GM19395 (cell line): Measurements from ENCODE around the gene PDE4DIP.
"Not testable (repeated sequence)": the region's sequence is repeated elsewhere in the genome, so short reads cannot be mapped to it uniquely, and the experiment has no call there.

Experiments used
- ATAC-seq: cut with Tn5 transposase; IDR thresholded peaks from one replicate; pipeline ENCODE4 v1.9.1; 2021; ENCODE audit warnings: mild to moderate bottlenecking, moderate library complexity; ENCODE audit not compliant: unreplicated experiment

PDE4DIP gene

DNA sequence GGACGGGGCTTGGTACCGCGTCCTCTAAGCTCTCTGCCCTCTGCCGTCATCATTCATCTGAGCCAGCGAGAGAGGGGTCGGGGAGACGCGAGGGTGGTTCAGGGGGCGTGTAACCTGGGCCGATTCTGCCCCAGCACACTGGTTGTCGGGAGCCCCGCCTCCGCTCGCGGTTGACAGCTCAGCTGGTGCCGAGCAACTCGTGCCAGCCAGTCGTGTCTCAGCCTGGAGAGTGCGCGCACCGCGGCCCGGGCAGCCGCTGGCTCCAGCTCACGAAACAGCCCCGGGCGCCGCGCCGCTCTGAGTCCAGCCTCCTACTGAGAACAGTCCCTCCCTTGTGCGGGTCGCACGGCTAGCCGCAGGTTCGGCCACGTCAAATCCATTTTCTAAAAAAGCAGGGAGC lies at the start of gene PDE4DIP:
TSS of gene PDE4DIP (plus strand) at position 209 of the 400 bp plus-strand sequence. CDS start 347 bp downstream, outside the sequence.
- ATAC-seq: not testable (repeated sequence)

DNA sequence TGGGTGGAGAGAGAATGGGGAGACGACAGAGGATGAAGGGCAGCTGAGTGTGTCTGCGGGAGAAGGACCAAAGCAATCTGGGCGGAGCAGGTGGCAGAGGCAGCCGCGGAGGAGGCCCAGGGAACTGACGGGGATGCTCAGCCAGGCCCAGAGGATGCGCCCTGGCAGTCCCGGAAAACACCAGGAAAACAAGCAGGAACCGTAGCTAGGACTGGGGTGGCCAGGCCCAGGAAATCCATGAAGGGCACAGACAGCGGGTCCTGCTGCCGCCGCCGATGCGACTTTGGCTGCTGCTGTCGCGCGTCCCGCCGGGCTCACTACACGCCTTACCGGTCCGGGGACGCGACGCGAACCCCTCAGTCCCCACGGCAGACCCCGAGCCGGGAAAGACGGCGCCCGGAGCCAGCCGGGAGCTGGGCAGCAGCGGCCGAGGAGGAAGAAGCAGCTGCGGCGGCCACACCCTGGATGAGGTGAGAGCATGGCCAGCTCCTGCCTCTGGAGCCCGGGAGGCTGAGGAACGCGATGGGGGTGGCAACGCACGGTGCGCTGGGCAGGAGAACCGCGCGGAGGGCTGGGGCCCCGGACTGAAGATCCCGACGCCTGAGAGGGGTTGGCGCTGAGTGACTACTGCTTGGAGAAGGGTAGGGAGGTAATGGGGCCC lies 35.8 kb upstream of the PDE4DIP start:
- not testable (repeated sequence) for ATAC-seq

DNA sequence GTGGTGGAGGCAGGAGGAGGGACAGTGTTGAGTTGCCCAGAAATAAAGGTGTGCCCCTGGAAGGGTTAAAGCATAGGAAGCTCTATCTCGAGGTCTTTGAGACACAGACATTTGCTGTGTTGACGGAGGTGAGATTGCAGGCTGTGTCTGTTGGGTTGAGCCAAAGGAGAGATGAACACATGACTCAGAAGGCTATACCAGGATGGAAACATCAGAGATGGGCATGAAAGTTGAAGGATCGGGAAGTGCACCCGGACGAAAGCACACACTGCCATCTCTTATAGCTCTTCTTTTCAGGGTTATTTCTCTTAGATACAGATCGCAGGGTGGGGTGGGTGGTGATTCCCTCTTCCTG lies 35.3 kb upstream of the PDE4DIP start:
- not testable (repeated sequence) for ATAC-seq

DNA sequence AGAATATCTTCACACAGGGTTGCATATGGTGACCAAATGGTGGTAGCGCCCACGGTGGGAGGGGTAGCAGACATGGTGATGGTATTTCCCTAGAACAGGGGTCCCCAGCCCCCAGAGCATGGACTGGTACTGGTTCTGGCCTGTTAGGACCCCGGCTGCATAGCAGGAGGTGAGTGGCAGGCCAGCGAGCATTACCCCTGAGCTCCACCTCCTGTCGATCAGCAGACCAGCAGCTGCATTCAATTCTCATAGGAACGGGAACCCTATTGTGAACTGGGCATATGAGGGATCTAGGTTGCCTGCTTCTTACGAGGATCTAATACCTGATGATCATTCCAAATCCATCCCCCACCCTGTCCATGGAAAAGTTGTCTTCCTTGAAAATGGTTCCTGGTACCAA lies 22.0 kb upstream of the PDE4DIP start:
- not testable (repeated sequence) for ATAC-seq

DNA sequence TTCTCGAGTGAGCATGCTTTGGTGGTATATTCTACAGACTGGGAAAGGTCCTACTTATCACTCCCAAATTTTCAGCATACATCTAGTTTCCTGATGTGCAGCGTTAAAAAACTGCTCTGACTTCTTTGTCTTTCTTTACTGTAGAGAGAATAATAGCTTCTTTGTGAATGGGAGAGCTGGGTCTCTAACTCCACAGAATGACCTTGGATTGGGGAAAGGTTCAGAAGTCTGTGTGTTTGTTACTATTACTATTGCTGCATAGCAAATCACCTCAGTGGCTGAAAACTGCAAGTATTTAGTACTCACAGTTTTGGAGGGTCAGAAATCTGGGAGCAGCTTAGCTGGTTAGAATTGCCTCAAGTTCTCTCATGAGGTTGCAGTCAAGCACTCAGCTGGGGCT lies 20.4 kb upstream of the PDE4DIP start:
- not testable (repeated sequence) for ATAC-seq

DNA sequence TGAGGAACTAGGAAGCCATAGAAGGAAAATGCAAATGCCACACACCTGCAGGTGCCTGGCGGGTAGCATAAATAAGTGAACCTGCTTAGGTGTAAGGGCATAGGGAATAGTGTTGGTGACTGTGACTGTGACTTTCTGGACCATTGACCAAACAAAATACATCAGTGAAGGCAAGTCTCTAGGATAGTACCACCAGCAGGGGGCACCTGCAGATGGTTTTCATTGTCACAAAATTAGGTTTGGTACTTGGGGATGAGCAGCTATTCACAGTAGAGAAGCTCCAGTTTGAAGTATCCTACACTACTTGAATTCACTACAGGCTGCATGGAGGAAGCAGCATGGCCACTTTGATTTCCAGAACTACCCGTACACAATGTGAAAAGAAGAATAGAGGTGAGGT lies 19.2 kb upstream of the PDE4DIP start:
- ATAC-seq: not testable (repeated sequence)

DNA sequence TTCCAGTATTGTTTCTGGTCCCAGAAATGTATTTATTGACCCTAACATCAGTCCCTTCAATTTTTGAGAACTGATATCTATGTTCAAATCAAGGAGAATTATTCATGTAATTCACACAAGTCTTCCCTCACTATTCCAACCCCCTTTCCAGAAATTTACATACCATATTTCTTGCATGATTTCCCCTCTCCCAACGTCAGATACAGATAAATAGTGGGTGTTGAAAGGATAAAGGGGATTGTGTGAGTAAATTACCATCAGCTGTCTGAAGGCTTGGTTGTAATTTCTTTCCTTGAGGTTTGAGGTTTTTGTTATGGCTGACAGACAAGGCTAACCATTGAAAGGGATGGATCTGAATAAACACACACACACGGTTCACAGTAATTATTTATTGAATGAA lies 15.7 kb upstream of the PDE4DIP start:
- ATAC-seq: not testable (repeated sequence)

DNA sequence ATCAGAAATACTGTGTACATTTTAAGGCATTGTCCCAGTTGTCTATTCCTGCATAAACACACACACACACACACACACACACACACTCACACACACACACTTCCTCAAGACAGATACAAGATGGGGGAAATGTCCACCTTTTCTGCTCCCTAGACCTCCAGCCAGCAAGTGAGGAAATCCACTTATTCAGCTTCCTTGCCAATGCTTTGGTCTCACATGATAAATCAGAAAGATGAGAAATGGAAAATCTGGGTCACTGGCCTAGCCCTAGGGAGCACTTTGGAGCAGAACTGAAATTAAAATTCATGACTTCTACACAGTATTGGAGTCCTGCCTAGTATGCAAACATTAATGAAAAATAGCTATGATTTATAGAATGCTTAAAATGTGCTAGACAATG lies 15.3 kb upstream of the PDE4DIP start:
- ATAC-seq: not testable (repeated sequence)

DNA sequence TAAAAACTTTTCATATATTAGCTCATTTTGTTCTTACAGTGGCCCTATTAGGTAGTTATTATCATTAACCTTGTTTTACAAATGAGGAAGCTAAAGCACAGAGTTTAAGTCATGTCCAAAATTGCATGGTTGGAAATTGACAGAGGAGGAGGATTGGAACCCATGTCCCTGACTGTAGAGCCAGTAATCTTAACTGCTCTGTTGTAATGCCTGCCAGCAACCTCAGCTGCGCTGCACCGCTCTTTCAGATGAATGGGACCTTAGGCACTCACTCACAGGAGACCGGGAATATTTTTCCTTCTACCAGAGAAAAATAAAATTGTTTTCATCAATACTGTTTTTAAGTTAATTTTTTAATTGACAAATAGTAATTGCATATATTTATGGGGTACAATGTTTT lies 14.9 kb upstream of the PDE4DIP start:
- ATAC-seq: not testable (repeated sequence)

DNA sequence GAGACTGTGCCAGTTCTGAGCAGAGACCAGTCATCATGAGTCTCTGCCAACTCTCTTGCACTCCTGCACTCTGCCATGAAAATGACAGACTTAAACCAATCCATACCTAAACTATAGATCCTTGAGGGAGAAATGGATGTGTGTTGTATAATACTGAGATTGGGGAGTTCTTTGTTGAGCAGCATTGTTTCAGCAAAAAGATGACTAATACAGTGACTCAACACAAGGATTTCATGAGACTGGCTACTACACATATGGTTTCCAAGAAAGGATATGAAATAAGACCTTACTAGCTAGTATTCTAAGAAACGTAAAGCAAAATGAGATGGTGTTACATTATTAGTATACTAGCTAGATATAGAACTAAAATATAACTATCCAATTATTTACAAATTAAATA lies 3.0 kb upstream of the PDE4DIP start:
- not testable (repeated sequence) for ATAC-seq

DNA sequence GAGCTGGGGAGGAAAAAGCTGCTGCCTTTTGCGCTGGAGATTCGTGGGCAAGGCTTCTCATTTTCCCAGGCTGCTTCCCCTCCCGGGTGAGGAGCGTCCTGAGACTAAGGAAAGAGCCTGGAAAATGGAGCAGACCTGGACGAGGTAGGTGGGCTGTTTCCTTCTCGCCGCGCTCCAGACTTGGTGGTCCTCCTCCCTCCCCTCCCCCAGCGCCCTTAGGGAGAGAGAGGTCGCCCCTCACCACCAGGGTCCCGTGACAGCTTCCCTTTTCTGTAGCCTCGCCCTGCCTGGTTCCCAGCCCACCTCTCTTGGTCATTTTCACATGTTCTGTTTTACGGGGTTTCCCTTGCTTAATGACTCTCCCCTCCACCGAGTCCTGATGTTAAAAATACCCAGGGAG lies 423 bp downstream of the PDE4DIP start:
- not testable (repeated sequence) for ATAC-seq

DNA sequence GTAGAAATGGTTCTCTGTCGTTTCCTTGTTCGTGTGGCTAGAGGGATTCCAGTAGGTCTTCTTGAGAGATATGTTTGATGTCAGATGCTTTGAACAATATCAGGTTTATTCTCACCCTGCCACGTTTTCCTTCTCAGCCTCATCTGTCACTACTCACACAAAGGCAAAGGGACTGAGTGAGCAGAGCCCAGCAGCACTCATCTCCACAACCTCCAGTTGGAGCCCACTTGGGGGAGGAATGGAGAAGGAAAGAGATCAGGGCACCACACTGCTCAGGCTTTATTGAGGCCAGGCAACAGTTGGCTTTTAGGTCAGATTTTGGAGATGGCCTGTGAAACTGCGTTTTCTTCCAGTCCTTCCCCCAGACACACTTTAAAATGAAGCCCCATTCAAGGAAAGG lies 840 bp downstream of the PDE4DIP start:
- not testable (repeated sequence) for ATAC-seq

DNA sequence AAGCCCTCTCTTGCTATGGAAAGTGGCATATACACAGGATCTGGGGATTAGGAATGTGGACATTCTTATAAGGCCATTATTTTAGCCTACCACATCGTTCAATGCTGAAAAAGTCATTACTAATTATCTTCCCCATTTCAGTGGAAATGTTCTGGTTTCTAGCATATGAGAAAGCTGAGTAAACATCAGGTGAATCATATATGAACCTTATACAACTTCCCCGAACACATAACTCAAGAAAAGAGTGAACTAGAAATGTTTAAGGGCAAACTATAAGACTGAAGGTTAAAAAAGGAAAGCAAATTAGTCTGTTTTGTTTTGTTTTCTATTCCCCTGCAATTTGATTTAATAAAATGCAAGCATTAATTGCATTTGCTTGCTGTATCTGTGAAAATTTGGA lies 6.1 kb downstream of the PDE4DIP start:
- not testable (repeated sequence) for ATAC-seq

DNA sequence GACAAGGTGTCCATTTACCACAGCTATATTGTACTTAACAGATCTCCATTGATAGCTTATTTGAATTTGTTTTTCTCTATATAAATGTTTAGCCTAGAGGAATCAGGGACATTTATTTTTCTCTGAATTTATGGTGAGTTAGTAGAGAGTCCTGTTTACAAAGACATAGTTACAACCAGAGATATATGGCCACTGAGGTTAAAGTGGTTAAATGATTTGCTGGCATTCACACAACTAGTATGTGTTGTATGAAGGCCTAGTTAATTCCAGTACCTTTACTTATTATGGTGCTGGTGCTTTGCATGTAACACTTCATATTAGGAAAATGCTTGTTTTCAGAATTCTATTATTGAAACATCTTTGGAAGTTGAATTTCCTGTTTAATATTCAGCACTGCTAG lies 6.6 kb downstream of the PDE4DIP start:
- ATAC-seq: not testable (repeated sequence)

DNA sequence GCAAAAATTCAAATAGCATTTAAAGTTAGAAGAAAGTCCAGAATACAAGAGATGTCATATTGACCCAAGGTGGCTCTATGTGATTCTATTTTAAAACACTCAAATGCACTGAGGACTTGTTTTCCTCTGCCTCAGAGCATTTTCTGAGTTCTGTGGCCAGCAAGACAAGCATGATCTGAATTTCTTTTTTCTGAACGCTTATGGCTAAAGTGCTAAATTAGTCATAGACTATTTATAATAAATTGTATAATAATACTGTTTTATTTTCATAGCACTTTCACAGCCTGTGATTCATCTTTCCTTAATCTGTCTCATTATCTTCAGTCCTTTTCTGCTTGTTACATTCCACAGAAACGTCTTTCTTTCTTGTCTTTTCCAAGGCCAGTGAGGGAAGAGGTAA lies 7.5 kb downstream of the PDE4DIP start:
- not testable (repeated sequence) for ATAC-seq

DNA sequence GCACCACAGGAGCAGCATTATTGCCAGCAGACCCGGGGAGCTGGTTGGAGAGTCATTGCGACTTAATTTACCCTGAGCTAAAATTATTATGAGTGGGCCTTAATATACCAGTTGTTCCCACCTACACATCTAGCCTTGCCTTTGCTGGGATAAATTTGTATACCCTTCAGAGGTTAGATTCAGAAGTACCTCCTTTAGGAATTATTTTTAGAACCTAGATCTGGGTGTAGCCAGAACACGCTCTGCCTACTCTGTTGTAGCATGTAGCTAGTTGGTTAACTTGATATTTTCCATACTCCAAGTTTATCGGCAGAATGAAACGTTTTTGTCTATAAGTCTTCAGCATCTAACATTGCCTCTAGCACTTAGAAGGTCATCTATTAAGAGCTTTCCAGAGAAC lies 9.1 kb downstream of the PDE4DIP start:
- ATAC-seq: not testable (repeated sequence)

DNA sequence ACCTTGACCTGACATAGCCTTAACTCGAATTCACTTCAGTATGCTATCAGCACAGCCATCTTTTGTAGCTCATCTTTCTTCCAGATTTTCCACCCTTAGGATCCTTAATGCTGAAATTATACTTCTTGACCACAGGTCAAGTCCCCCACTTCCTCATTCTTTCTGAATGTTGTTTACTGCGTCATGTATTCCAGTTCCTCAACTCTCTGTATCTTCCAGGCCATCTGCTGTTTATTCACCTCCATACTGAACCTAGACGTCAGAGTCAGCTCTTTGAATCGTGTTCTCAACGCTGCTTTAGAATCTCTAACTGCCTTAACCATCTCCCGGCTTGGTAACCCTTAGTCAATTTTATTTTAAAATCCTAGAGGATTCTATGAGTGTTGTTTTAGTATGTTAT lies 9.8 kb downstream of the PDE4DIP start:
- not testable (repeated sequence) for ATAC-seq

DNA sequence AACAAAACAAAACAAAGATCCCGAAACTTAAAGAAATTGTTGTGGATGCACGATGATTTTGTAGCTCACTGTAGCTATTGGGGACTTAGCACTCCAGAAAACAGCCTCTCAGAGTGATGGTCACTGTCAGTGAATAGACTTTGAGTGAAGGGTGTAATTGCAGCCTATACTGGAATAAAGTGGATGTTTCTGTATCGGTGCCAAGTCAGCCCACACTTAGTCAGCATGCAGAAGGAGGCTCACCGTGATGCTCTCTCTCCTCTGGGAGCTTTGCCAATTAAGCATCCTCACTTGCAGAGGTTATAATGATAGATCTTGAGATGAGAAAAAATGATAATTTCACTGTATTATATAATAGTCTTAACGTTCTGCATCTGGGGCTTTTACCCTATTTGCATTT lies 11.1 kb downstream of the PDE4DIP start:
- not testable (repeated sequence) for ATAC-seq

DNA sequence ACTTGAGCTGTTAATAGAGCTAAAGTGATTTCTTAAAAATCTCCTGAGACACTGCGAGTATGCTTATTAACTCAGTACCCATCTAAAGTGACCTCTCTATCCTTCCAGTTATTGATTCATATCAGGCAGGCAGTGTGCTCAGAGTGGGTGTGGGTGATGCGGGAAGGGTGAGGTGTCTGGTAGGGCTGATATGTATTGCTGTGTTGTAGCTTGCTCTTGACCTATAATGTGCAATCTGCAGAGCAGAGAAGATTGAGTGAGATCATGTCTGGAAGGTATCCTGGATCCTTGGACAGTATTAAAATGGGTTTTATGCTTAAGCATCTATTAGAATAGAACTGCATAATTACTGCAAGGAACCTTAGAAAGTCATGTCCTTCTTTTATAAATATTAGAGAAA lies 15.8 kb downstream of the PDE4DIP start:
- ATAC-seq: not testable (repeated sequence)

DNA sequence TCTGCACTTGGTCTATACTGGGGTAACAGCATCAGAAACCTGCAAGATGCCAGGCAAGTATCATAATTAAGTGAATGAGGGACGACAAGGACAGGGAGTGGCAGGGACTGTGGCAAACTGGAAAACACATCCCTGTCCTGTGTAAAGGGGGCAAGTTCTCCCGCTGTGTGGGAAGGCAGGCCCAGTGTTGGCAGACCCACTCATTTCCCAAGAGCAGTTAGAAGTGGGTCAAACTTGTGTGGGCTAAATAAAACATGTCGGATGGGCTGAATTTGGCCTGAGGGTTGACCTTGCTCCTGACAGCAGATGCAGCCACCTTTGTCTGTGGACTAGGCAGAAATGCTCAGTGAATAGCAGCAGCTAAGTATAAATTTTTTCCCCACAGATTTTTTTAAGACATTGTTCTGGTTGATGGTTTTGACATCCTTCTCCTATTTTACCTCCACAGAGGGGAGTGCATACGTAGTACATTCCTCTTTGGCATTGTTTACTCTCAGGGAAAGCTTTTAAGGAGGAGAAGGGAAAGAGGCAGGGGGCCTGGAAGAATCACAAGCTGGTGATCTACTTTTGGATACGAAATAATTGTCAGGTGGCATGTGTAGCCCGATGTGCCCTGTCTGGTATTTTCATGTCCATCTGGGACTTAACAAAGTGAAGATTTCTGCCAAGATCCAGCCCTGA lies 16.5 kb downstream of the PDE4DIP start:
- not testable (repeated sequence) for ATAC-seq

DNA sequence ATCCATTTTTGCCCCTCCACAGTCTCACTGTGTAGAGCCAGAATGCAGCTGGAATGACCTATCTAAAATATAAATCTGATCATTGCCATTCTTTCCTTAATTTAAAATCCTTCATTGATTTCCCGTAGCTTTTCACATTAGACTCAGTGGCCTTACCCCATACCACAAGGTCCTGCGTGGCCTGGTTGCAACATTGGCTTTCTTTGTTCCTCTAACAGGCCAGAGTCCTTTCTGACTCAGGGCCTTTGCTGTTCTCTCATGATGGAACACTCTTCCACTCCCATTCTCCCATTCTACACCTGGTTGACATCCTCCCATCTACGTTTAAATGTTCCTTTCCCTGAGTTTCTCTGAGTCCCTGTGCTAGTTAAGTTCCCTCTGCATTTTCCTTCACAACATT lies 18.4 kb downstream of the PDE4DIP start:
- not testable (repeated sequence) for ATAC-seq

DNA sequence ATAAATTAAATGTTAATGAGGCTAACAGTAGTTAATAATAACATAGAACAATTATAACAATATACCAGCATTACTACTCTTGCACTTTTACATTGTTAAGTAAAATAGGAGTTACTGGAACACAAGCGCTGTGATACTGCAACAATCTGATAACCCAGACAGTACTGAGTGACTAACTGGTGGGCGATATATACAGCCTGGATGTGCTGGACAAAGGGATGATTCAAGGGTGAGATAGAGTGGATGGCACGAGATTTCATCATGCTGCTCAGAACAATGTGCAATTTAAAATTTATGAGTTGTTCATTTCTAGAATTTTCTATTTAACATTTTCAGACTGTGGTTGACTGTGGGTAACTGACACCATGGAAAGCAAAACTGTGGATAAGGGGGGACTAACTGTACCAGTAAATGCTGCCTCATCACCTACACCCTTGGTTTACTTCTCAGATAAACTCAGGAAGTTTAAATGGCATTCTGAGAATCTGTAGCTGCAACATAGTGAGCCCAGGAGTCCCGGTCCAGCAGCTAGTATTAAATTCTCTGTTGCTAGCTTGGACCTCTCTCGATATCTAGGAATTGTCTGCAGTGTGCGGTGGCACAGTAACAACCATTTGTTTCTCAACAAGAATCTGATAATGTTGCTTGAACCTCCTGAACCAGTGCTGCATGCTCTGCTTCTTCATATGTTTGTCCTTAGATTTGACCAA lies 24.9 kb downstream of the PDE4DIP start:
- not testable (repeated sequence) for ATAC-seq
